PC-9 (cell line): ENCODE measurements around the gene LCN6. TPM values are rescaled to one million over a fixed set of nuclear protein-coding genes. Genes with fewer than 3 reads are reported as not detected.

Experiments
- BruUV-seq: library from RNA; stranded (reverse); fragments of 400-500 nt; replicated peaks from 2 replicates; lab custom pipeline; 2021; lab: Mats Ljungman, UMichigan
- CTCF ChIA-PET: fragments of 300-600 bp; sonication (Branson Sonifier 250); formaldehyde crosslinking; loops from one replicate; lab custom pipeline; 2022; ENCODE audit warnings: antibody characterized with exemption; lab: Charles Lee
- POLR2A ChIA-PET: fragments of 300-600 bp; sonication (Branson Sonifier 250); formaldehyde crosslinking; loops from one replicate; lab custom pipeline; 2022; ENCODE audit warnings: antibody characterized with exemption; ENCODE audit not compliant: unreplicated experiment; lab: Charles Lee
- DNase-seq, 2 experiments: peaks; one replicate each; pipeline versions ENCODE4 v3.0.0 to v3.0.0-alpha.2; 2015 to 2022; ENCODE audit warnings: mixed read lengths in 1 of 2
- H2AFZ ChIP-seq: fragments of 200-600 bp; sonication (generic); 2 replicates; pipeline ENCODE4 v1.8.1; 2017; ENCODE audit warnings: antibody characterized with exemption
- H3F3A ChIP-seq: fragments of 200-600 bp; sonication (generic); 2 replicates; pipeline ENCODE4 v1.8.1; 2017; ENCODE audit warnings: antibody characterized with exemption, mild to moderate bottlenecking, low read depth; ENCODE audit not compliant: insufficient read depth
- H3K27ac ChIP-seq: fragments of 200-600 bp; sonication (generic); 2 replicates; pipeline ENCODE4 v1.6.1; 2016; ENCODE audit warnings: mixed run types
- H3K27me3 ChIP-seq: fragments of 200-600 bp; sonication (generic); 2 replicates; pipeline ENCODE4 v1.6.1; 2016; ENCODE audit warnings: low read depth, mixed run types; ENCODE audit not compliant: insufficient read depth
- H3K36me3 ChIP-seq: fragments of 200-600 bp; sonication (generic); 2 replicates; pipeline ENCODE4 v1.6.1; 2016; ENCODE audit warnings: low read depth, mixed run types
- H3K4me1 ChIP-seq: fragments of 200-600 bp; sonication (generic); replicated peaks from 2 replicates; pipeline ENCODE4 v1.6.1; 2016; ENCODE audit warnings: mixed run types; ENCODE audit not compliant: insufficient read depth
- H3K4me2 ChIP-seq: fragments of 200-600 bp; sonication (generic); 2 replicates; pipeline ENCODE4 v1.6.1; 2017; ENCODE audit warnings: mixed run types
- H3K4me3 ChIP-seq: fragments of 200-600 bp; sonication (generic); 2 replicates; pipeline ENCODE4 v1.6.1; 2016; ENCODE audit warnings: mixed run types
- H3K79me2 ChIP-seq: fragments of 200-600 bp; sonication (generic); 2 replicates; pipeline ENCODE4 v1.6.1; 2017; ENCODE audit warnings: low read depth, mixed run types
- H3K9me2 ChIP-seq: fragments of 200-600 bp; sonication (generic); 2 replicates; pipeline ENCODE4 v1.8.1; 2017; ENCODE audit warnings: mild to moderate bottlenecking; ENCODE audit not compliant: insufficient read depth
- H3K9me3 ChIP-seq: fragments of 200-600 bp; sonication (generic); 2 replicates; pipeline ENCODE4 v1.8.1; 2016; ENCODE audit warnings: low read depth; ENCODE audit not compliant: insufficient read depth
- H4K20me1 ChIP-seq: fragments of 200-600 bp; sonication (generic); 2 replicates; pipeline ENCODE4 v1.8.1; 2017; ENCODE audit not compliant: insufficient read depth
- EZH2 ChIP-seq: fragments of 200-600 bp; sonication (generic); IDR thresholded peaks from 2 replicates; pipeline ENCODE4 v1.8.0; 2017; ENCODE audit warnings: antibody characterized with exemption, low read depth
- intact Hi-C: fragments of 100-400 bp; cut with micrococcal nuclease; formaldehyde crosslinking; loops from one replicate; pipeline ENCODE4 v1.10.0; 2022; ENCODE audit not compliant: unreplicated experiment
- total RNA-seq: library from RNA; stranded (reverse); gene quantifications from 2 replicates; pipeline ENCODE4 v1.2.3, GENCODE V29; 2021
- TF ChIP-seq, protein P1 (sequence below): fragments of 200-600 bp; sonication (generic); conservative IDR thresholded peaks from 2 replicates; pipeline ENCODE4 v1.6.1; 2017; ENCODE audit warnings: mixed run types, antibody characterized with exemption, mild to moderate bottlenecking, moderate library complexity

LCN6 gene
- total RNA-seq, 1 experiment from 2014 or later, result not detected

DNA sequence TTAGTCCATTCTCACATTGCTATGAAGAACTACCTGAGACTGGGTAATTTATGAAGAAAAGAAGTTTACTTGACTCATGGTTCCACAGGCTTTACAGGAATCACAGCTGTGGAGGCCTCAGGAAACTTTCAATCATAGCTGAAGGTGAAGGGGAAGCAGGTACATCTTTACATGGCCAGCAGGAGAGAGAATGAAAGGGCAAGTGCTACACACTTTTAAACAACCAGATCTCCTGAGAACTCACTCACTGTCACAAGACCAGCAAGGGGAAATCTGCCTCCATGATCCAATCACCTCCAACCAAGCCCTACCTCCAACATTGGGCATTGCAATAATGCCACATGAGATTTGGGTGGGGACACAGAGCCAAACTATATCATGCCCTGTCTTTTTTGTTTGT lies 3.5 kb upstream of the LCN6 start:
- POLR2A ChIA-PET, result no interaction called here

DNA sequence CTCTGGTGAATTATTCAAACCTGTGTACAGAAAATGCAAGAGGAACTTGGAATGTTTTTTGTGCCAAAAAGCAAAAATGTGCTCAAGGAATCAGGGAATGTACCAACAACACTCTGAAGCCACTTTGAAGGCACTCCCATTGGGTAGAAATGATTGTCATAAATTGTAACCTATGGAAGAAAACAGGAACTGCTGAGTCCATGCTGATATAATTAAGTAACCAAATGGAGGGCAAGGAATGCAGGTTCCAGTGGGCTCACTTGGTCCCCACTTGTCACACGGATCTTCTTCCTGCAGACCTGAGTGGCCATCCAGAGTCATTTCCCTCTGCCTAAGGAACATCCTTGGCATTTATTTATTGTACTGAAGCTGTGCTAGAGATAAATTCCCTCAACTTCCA lies 2.9 kb upstream of the LCN6 start:
- Histone ChIP-seq H3K79me2 (no peaks in the 10 kb centered on the region), H3K4me2 (no peak overlapping the region), H4K20me1 (no peaks in the 10 kb centered on the region), H3K27me3 (peaks cover 64% of the 10 kb centered on the region), H3K9me2 (no peaks in the 10 kb centered on the region), H3K9me3 (peaks cover 12% of the 10 kb centered on the region; the same call in 1 of the 2 replicates), H3K36me3 (no peaks in the 10 kb centered on the region), H3K27ac (no peak overlapping the region), H3K4me1 (no peaks in the 10 kb centered on the region), H3K4me3 (no peak overlapping the region), H2AFZ (no peak overlapping the region), H3F3A (no peaks in the 10 kb centered on the region)
- CTCF ChIA-PET, result interaction anchor here (0.6 kb wide), 2 partner anchors 12 to 295 kb away, joined by 3 to 4 read pairs; no protein-coding TSS in a partner anchor
- intact Hi-C loops, result no loop called here
- TF ChIP-seq, protein P1, sequence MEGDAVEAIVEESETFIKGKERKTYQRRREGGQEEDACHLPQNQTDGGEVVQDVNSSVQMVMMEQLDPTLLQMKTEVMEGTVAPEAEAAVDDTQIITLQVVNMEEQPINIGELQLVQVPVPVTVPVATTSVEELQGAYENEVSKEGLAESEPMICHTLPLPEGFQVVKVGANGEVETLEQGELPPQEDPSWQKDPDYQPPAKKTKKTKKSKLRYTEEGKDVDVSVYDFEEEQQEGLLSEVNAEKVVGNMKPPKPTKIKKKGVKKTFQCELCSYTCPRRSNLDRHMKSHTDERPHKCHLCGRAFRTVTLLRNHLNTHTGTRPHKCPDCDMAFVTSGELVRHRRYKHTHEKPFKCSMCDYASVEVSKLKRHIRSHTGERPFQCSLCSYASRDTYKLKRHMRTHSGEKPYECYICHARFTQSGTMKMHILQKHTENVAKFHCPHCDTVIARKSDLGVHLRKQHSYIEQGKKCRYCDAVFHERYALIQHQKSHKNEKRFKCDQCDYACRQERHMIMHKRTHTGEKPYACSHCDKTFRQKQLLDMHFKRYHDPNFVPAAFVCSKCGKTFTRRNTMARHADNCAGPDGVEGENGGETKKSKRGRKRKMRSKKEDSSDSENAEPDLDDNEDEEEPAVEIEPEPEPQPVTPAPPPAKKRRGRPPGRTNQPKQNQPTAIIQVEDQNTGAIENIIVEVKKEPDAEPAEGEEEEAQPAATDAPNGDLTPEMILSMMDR, result no peak
- TF ChIP-seq EZH2, result no peak
- no peak for DNase-seq
- no TSS peak for BruUV-seq
- POLR2A ChIA-PET, result no interaction called here

More for the DNA sequence above, 3.5 kb upstream of the LCN6 start:
- no peaks in the 10 kb centered on the region for H4K20me1 ChIP-seq
- no peaks in the 10 kb centered on the region for H3F3A ChIP-seq
- BruUV-seq, result no TSS peak
- no peak for DNase-seq
- H2AFZ ChIP-seq, result no peak overlapping the region
- H3K36me3 ChIP-seq, result no peaks in the 10 kb centered on the region
- peaks cover 64% of the 10 kb centered on the region for H3K27me3 ChIP-seq
- H3K4me2 ChIP-seq, result no peak overlapping the region
- H3K79me2 ChIP-seq, result no peaks in the 10 kb centered on the region
- H3K4me1 ChIP-seq, result no peaks in the 10 kb centered on the region
- CTCF ChIA-PET, result interaction anchor here (0.6 kb wide), 1 partner anchor 12 kb away, joined by 3 read pairs; no protein-coding TSS in a partner anchor
- TF ChIP-seq, protein P1, result no peak
- no peak for TF ChIP-seq EZH2
- intact Hi-C loops, result no loop called here
- H3K27ac ChIP-seq, result no peak overlapping the region
- no peak overlapping the region for H3K4me3 ChIP-seq
- no peaks in the 10 kb centered on the region for H3K9me2 ChIP-seq
- peaks cover 12% of the 10 kb centered on the region; the same call in 1 of the 2 replicates for H3K9me3 ChIP-seq

DNA sequence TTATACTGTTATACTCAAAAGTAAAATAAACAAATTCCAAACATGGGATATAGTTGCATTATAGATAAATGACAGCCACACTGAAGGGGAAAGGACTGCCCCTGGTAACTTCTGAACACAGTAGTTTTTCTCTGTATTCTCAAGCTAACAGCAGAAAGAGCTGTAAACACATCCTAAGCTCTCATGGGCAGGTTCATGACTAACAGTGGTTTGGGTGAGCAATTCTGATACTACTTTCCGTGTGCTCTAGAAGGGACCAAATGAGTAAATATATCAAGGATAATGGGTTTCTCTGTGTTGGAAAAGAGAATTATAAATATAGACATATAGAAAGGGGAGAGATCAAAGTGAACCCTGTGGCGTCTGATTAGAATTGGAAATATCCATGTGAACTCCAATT lies 2.2 kb upstream of the LCN6 start:
- no TSS peak for BruUV-seq
- H3K4me3 ChIP-seq, result no peak overlapping the region
- ChIA-PET POLR2A (no interaction called here), CTCF (no interaction called here)
- no peak overlapping the region for H3K4me2 ChIP-seq
- peaks cover 12% of the 10 kb centered on the region; the same call in 1 of the 2 replicates for H3K9me3 ChIP-seq
- no peak for DNase-seq
- no peaks in the 10 kb centered on the region for H3K4me1 ChIP-seq
- no peaks in the 10 kb centered on the region for H3F3A ChIP-seq
- H2AFZ ChIP-seq, result no peak overlapping the region
- no peak overlapping the region for H3K27ac ChIP-seq
- H3K79me2 ChIP-seq, result no peaks in the 10 kb centered on the region
- TF ChIP-seq, protein P1, result no peak
- no peak for TF ChIP-seq EZH2
- peaks cover 69% of the 10 kb centered on the region for H3K27me3 ChIP-seq
- no peaks in the 10 kb centered on the region for H4K20me1 ChIP-seq
- no peaks in the 10 kb centered on the region for H3K36me3 ChIP-seq
- no peaks in the 10 kb centered on the region for H3K9me2 ChIP-seq
- intact Hi-C loops, result no loop called here
